Karpas-422 (cell line): Measurements from ENCODE around the gene NPAS3. TPM values are rescaled to one million over a fixed set of nuclear protein-coding genes. Genes with fewer than 3 reads are reported as not detected.

Experiments
- DNase-seq: peaks from one replicate; pipeline ENCODE4 v3.0.0-alpha.2; 2015
- H2AFZ ChIP-seq: fragments of 200-600 bp; sonication (generic); 2 replicates; pipeline ENCODE4 v1.6.1; 2014; ENCODE audit warnings: antibody characterized with exemption, low read length, mixed read lengths
- H3K27ac ChIP-seq: fragments of 200-600 bp; sonication (generic); 2 replicates; pipeline ENCODE4 v1.5.1; 2014; ENCODE audit warnings: mild to moderate bottlenecking, low read length, moderate library complexity
- H3K27me3 ChIP-seq: fragments of 200-600 bp; sonication (generic); 2 replicates; pipeline ENCODE4 v1.6.1; 2014; ENCODE audit warnings: low read length, mixed read lengths
- H3K36me3 ChIP-seq: fragments of 200-600 bp; sonication (generic); 2 replicates; pipeline ENCODE4 v1.6.1; 2014; ENCODE audit warnings: low read length, mixed read lengths; ENCODE audit not compliant: insufficient read depth
- H3K4me1 ChIP-seq: fragments of 200-600 bp; sonication (generic); 2 replicates; pipeline ENCODE4 v1.6.1; 2014; ENCODE audit warnings: mild to moderate bottlenecking, low read length, mixed read lengths
- H3K4me2 ChIP-seq: fragments of 200-600 bp; sonication (generic); 2 replicates; pipeline ENCODE4 v1.6.1; 2014; ENCODE audit warnings: low read length, low read depth, mild to moderate bottlenecking; ENCODE audit not compliant: poor library complexity, severe bottlenecking
- H3K4me3 ChIP-seq: fragments of 200-600 bp; sonication (generic); 2 replicates; pipeline ENCODE4 v1.5.1; 2014; ENCODE audit warnings: mild to moderate bottlenecking, antibody characterized with exemption, low read length, mixed read lengths
- H3K79me2 ChIP-seq: fragments of 200-600 bp; sonication (generic); 2 replicates; pipeline ENCODE4 v1.6.1; 2014; ENCODE audit warnings: mild to moderate bottlenecking, low read length, mixed read lengths
- H3K9ac ChIP-seq: fragments of 200-600 bp; sonication (generic); 2 replicates; pipeline ENCODE4 v1.6.0; 2014; ENCODE audit warnings: low read length
- H3K9me2 ChIP-seq: fragments of 200-600 bp; sonication (generic), shearing (Covaris generic); replicated peaks from 2 replicates; pipeline ENCODE4 v1.6.0; 2014; ENCODE audit warnings: mild to moderate bottlenecking, low read length, moderate library complexity; ENCODE audit not compliant: insufficient read depth
- H3K9me3 ChIP-seq: fragments of 300-700, 200-600 bp; sonication (generic); 2 replicates; pipeline ENCODE4 v1.6.1; 2014; ENCODE audit warnings: low read length, mixed read lengths
- H4K20me1 ChIP-seq: fragments of 200-600 bp; sonication (generic); 2 replicates; pipeline ENCODE4 v1.6.1; 2014; ENCODE audit warnings: mild to moderate bottlenecking, antibody characterized with exemption, low read length, low read depth; ENCODE audit not compliant: insufficient read depth
- total RNA-seq: library from RNA; depleted of rRNA; stranded (reverse); fragments of >200 nt; shearing (Covaris generic); gene quantifications from 2 replicates; pipeline ENCODE4 v1.2.3, GENCODE V29; 2014; ENCODE audit warnings: low replicate concordance

The NPAS3 gene
- total RNA-seq, 1 experiment from 2014 or later, result 1.6 TPM

DNA sequence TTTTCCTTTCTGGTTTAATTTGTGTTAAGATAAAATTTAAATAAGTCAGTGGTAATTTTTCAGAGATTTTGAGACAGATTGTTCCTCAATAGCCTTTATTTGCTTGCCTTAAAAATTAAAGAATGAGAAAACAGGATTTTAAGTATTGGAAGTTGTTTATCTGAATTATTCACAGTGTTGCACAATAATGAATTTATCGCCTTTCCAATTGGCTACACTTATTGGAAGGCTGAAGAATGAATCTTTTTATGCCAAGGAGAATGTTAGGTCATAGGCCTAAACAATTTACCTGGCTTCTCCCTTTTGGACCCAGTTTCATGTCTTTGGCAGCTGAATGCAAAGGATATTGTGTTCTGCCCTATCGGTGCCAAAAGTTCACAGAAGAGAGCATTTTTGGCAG is 250.2 kb downstream of the NPAS3 start:
- H4K20me1 ChIP-seq, result no peaks in the 10 kb centered on the region
- no peak overlapping the region for H3K4me2 ChIP-seq
- H3K36me3 ChIP-seq, result no peaks in the 10 kb centered on the region
- H3K27ac ChIP-seq, result no peak overlapping the region
- peaks cover 10% of the 10 kb centered on the region for H3K4me1 ChIP-seq
- H3K9ac ChIP-seq, result no peak overlapping the region
- DNase-seq, result no peak
- H3K27me3 ChIP-seq, result no peaks in the 10 kb centered on the region
- H2AFZ ChIP-seq, result no peak overlapping the region
- no peaks in the 10 kb centered on the region for H3K9me3 ChIP-seq
- no peaks in the 10 kb centered on the region for H3K9me2 ChIP-seq
- H3K4me3 ChIP-seq, result no peak overlapping the region
- H3K79me2 ChIP-seq, result no peaks in the 10 kb centered on the region

DNA sequence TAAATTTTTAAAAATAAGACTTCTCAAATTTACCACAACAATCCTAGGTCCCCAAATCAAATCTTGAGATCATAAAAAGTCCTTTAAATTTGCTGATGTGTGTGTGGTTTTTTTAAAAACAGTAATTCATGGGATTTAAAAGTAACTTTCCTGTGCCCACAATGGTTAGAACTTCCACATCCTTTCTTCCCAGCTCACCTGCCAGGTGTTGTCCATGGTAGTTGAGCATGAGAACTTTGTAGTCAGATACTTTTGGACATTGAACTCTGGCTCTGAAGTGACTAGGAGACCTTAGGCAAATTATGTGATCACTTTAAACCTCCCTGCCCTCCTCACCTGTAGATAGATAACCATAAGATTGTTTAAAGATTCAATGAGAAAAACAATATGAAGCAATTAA is 253.2 kb downstream of the NPAS3 start:
- H3K36me3 ChIP-seq, result no peaks in the 10 kb centered on the region
- no peaks in the 10 kb centered on the region for H3K79me2 ChIP-seq

DNA sequence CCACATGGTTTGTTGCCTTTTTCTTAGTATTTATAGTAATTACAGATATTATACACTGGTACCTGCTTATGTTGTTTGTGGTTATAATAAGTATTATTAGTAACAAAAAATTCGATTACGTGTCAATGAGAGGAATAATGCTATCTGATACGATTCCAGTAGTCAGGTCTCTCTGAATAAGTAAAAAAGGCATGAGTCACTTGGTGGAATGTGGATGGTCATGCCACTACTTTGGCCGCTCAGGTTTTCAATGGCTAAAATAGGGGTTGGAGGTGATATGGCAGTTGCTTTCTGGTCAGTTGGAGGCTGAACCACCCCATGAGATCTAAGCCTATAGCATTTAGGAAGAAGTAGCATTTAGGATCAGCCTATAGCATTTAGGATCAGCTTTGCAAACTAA is 255.9 kb downstream of the NPAS3 start:
- no peaks in the 10 kb centered on the region for H3K36me3 ChIP-seq
- H3K27ac ChIP-seq, result no peak overlapping the region

More for the DNA sequence above, 253.2 kb downstream of the NPAS3 start:
- no peaks in the 10 kb centered on the region for H3K27me3 ChIP-seq
- no peaks in the 10 kb centered on the region for H3K9me2 ChIP-seq
- no peak overlapping the region for H2AFZ ChIP-seq
- no peak overlapping the region for H3K27ac ChIP-seq
- no peak for DNase-seq
- no peak overlapping the region for H3K9ac ChIP-seq
- H4K20me1 ChIP-seq, result no peaks in the 10 kb centered on the region
- H3K4me1 ChIP-seq, result no peaks in the 10 kb centered on the region
- no peak overlapping the region for H3K4me3 ChIP-seq
- H3K4me2 ChIP-seq, result no peak overlapping the region
- H3K9me3 ChIP-seq, result no peaks in the 10 kb centered on the region

DNA sequence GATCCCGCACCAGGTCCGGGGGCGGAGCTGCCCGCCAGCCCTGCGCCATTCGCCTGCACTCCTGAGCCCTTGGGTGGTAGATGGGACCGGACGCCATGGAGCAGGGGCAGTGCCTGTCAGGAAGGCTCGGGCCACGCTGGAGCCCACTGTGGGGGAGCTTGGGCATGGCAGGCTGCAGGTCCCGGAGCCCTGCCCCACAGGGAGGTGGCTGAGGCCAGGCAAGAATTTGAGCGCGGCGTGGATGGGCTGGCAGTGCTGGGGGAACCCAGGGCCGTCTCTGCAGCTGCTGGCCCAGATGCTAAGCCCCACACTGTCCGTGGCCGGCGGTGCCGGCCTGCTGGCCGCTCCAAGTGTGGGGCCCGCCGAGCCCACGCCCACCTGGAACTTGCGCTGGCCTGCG is 260.0 kb downstream of the NPAS3 start:
- Histone ChIP-seq H3K9ac (no peak overlapping the region), H3K36me3 (no peaks in the 10 kb centered on the region), H3K4me2 (no peak overlapping the region), H3K4me1 (no peaks in the 10 kb centered on the region), H4K20me1 (no peaks in the 10 kb centered on the region), H2AFZ (no peak overlapping the region), H3K79me2 (no peaks in the 10 kb centered on the region), H3K27ac (no peak overlapping the region), H3K4me3 (no peak overlapping the region), H3K27me3 (no peaks in the 10 kb centered on the region), H3K9me2 (no peaks in the 10 kb centered on the region), H3K9me3 (no peaks in the 10 kb centered on the region)
- no peak for DNase-seq

More for the DNA sequence above, 255.9 kb downstream of the NPAS3 start:
- Histone ChIP-seq H4K20me1 (no peaks in the 10 kb centered on the region), H3K27me3 (no peaks in the 10 kb centered on the region), H2AFZ (no peak overlapping the region), H3K9me3 (no peaks in the 10 kb centered on the region), H3K9ac (no peak overlapping the region), H3K4me1 (no peaks in the 10 kb centered on the region), H3K79me2 (no peaks in the 10 kb centered on the region), H3K9me2 (no peaks in the 10 kb centered on the region), H3K4me2 (no peak overlapping the region), H3K4me3 (no peak overlapping the region)
- DNase-seq, result peak; percentile 43

DNA sequence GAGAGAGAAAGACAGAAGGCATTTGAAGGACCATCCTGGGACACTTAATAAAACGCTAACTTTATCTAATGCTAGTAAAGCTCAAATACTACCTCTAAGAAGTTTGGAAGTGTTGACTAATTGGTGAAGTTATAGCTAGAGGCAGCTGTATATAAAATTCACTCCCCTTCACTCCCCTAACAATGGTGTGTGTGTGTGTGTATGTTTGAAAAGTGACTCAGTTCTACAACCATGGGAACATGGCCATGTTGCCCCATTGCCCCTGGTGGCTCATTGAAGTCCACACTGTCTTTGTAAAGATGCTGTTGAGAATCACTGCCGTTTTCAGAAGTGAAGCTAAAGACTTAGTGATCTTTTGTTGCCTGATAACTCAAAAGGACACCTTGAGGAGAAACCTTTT is 262.4 kb downstream of the NPAS3 start:
- no peaks in the 10 kb centered on the region for H3K79me2 ChIP-seq
- no peak overlapping the region for H3K4me3 ChIP-seq
- no peaks in the 10 kb centered on the region for H3K9me2 ChIP-seq
- H2AFZ ChIP-seq, result no peak overlapping the region
- no peak overlapping the region for H3K9ac ChIP-seq
- H3K4me2 ChIP-seq, result no peak overlapping the region
- no peaks in the 10 kb centered on the region for H4K20me1 ChIP-seq
- H3K36me3 ChIP-seq, result no peaks in the 10 kb centered on the region
- H3K9me3 ChIP-seq, result no peaks in the 10 kb centered on the region
- no peak overlapping the region for H3K27ac ChIP-seq
- no peaks in the 10 kb centered on the region for H3K4me1 ChIP-seq
- H3K27me3 ChIP-seq, result peaks cover 2% of the 10 kb centered on the region; the same call in 1 of the 2 replicates
- no peak for DNase-seq

DNA sequence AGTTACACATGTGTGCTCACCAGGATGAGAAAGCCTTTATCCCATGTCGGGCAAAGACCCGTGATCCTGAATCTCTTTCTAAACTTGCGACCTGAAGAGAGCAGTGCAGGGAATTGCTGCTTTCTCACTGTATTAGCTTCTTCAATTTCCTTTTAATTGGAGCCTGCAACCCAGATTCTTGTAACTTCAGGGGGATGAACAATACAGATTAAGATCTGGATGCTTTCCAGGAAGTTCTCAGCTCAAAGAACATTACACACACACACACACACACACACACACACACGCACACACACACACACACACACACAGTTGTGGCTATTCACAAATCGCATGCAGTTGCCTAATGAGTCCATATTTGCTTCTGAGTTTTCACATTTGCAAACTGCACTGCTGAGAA is 268.3 kb downstream of the NPAS3 start:
- Histone ChIP-seq H3K27ac (no peak overlapping the region), H3K27me3 (peaks cover 4% of the 10 kb centered on the region; the same call in 1 of the 2 replicates), H2AFZ (no peak overlapping the region), H4K20me1 (no peaks in the 10 kb centered on the region), H3K4me3 (no peak overlapping the region), H3K9me3 (no peaks in the 10 kb centered on the region), H3K4me2 (no peak overlapping the region), H3K9me2 (no peaks in the 10 kb centered on the region), H3K4me1 (no peaks in the 10 kb centered on the region), H3K36me3 (no peaks in the 10 kb centered on the region), H3K9ac (no peak overlapping the region), H3K79me2 (no peaks in the 10 kb centered on the region)
- no peak for DNase-seq

DNA sequence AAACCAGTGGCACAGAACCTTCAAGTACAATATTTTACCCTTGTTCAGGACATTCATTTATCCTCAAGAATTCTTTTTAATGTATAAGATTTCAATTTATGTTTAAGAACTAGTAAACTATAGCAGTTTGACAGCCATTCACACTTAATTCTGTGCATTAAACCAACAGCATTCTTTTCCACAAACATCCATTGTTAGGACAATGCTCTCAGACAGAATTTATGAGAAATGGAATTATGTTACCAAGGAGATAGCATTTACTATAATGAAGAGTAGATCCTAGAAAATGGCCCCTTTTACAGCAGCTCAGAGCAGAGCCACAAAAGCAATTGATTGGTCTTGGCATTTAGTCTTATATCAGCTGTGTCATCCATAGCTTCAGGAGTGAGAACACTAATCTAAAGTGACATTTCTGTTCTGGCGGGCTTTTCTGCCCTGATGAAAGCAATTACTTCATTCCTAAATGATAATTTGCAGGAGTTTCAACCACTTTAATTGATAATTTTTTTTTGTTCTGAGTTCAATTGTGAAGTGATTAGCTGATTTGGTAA is 268.9 kb downstream of the NPAS3 start:
- DNase-seq, result no peak
- H3K4me3 ChIP-seq, result no peak overlapping the region
- no peak overlapping the region for H3K4me2 ChIP-seq
- no peaks in the 10 kb centered on the region for H3K9me2 ChIP-seq
- no peaks in the 10 kb centered on the region for H3K9me3 ChIP-seq
- no peak overlapping the region for H3K9ac ChIP-seq
- no peak overlapping the region for H2AFZ ChIP-seq
- H4K20me1 ChIP-seq, result no peaks in the 10 kb centered on the region
- H3K27ac ChIP-seq, result no peak overlapping the region
- no peaks in the 10 kb centered on the region for H3K36me3 ChIP-seq
- H3K4me1 ChIP-seq, result no peaks in the 10 kb centered on the region
- H3K79me2 ChIP-seq, result no peaks in the 10 kb centered on the region
- peaks cover 4% of the 10 kb centered on the region; the same call in 1 of the 2 replicates for H3K27me3 ChIP-seq

DNA sequence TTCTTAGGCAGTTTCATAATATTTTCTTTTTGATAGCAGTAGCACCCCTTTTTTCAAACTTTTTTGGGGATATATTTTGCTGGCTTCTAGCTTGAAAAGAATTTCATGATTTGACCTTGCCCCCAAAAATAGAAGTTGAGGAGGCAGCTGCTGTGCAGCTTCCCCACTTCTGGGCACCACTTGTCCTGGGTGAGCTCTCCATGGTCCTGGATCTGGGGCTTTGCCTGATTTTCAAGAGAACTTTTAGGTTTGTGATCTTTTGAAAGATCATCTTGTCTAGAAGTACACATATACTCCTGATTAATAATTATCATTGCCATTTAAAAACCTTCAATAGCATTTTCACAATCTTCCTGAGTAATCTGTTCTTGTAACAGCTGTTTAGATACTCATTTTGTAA is 271.6 kb downstream of the NPAS3 start:
- Histone ChIP-seq H3K9me2 (no peaks in the 10 kb centered on the region), H3K4me2 (no peak overlapping the region), H3K27ac (no peak overlapping the region), H3K27me3 (peaks cover 4% of the 10 kb centered on the region; the same call in 1 of the 2 replicates), H4K20me1 (no peaks in the 10 kb centered on the region), H3K79me2 (no peaks in the 10 kb centered on the region), H3K36me3 (no peaks in the 10 kb centered on the region), H3K9me3 (no peaks in the 10 kb centered on the region), H3K4me3 (no peak overlapping the region), H3K9ac (no peak overlapping the region), H2AFZ (no peak overlapping the region), H3K4me1 (no peaks in the 10 kb centered on the region)
- peak; percentile 60 for DNase-seq

DNA sequence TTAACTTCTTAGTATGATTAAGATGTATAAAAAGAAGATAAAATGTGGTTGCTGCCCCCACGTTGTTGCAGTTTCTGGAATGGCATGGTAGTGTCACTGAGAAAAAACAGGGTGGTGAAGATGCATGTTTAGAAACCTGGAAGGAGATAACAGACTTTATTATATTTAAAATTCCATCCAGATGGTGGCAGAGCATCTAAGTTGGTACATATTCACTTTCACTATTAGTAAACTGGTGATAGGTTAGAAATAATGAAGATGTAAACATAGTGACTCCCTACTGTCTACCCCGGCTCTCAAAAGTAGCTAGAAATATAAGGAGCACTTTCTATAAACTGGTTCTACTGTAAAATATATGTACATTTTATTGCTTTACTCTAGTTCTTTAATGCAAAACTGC is 279.3 kb downstream of the NPAS3 start:
- Histone ChIP-seq H4K20me1 (no peaks in the 10 kb centered on the region), H3K36me3 (no peaks in the 10 kb centered on the region), H3K79me2 (no peaks in the 10 kb centered on the region), H3K9ac (no peak overlapping the region), H3K27me3 (no peaks in the 10 kb centered on the region), H3K9me3 (no peaks in the 10 kb centered on the region), H3K4me1 (no peaks in the 10 kb centered on the region), H3K4me3 (no peak overlapping the region), H3K27ac (no peak overlapping the region), H3K9me2 (no peaks in the 10 kb centered on the region), H3K4me2 (no peak overlapping the region), H2AFZ (no peak overlapping the region)
- DNase-seq, result no peak
